HEK293 (cell line): Measurements from ENCODE around the gene ACTR1B.

Source experiments
- GFI1B ChIP-seq: fragments of 450-650 bp; formaldehyde crosslinking; IDR thresholded peaks from 2 replicates; pipeline ENCODE4 v1.5.1; 2016; ENCODE audit warnings: missing biosample characterization, missing genetic modification characterization
- GLI4 ChIP-seq: fragments of 450-650 bp; formaldehyde crosslinking; IDR thresholded peaks from 2 replicates; pipeline ENCODE4 v1.5.1; 2016; ENCODE audit warnings: missing biosample characterization, missing genetic modification characterization
- PBX3 ChIP-seq: sonication (generic); formaldehyde crosslinking; IDR thresholded peaks from 2 replicates; pipeline ENCODE4 v1.8.1; 2022; ENCODE audit warnings: mild to moderate bottlenecking, moderate library complexity, missing genetic modification reagents
- SP7 ChIP-seq: fragments of 450-650 bp; formaldehyde crosslinking; IDR thresholded peaks from 2 replicates; pipeline ENCODE4 v1.5.1; 2016; ENCODE audit warnings: missing biosample characterization, missing genetic modification characterization
- YY1 ChIP-seq: fragments of 450-650 bp; formaldehyde crosslinking; IDR thresholded peaks from 2 replicates; pipeline ENCODE4 v1.5.1; 2018; ENCODE audit warnings: missing biosample characterization, missing genetic modification characterization
- ZNF174 ChIP-seq: fragments of 450-650 bp; formaldehyde crosslinking; IDR thresholded peaks from 2 replicates; pipeline ENCODE4 v1.5.0; 2017; ENCODE audit warnings: missing biosample characterization, mild to moderate bottlenecking, missing genetic modification characterization
- ZNF596 ChIP-seq: fragments of 450-650 bp; IDR thresholded peaks from 2 replicates; pipeline ENCODE4 v1.5.0; 2018; ENCODE audit warnings: missing biosample characterization, mild to moderate bottlenecking, missing genetic modification characterization, moderate library complexity
- TF ChIP-seq, protein P1 (sequence below): fragments of 450-650 bp; formaldehyde crosslinking; IDR thresholded peaks from 2 replicates; pipeline ENCODE4 v1.5.1; 2016; ENCODE audit warnings: missing biosample characterization, missing genetic modification characterization
- TF ChIP-seq, protein P2 (sequence below): fragments of 450-650 bp; formaldehyde crosslinking; IDR thresholded peaks from 2 replicates; pipeline ENCODE4 v1.5.1; 2016; ENCODE audit warnings: missing biosample characterization, missing genetic modification characterization

- TF ChIP-seq PBX3 (CRISPR knock-in tag), result no peak
- TF ChIP-seq SP7 (tag by site-specific recombination), result no peak
- TF ChIP-seq, protein P1, sequence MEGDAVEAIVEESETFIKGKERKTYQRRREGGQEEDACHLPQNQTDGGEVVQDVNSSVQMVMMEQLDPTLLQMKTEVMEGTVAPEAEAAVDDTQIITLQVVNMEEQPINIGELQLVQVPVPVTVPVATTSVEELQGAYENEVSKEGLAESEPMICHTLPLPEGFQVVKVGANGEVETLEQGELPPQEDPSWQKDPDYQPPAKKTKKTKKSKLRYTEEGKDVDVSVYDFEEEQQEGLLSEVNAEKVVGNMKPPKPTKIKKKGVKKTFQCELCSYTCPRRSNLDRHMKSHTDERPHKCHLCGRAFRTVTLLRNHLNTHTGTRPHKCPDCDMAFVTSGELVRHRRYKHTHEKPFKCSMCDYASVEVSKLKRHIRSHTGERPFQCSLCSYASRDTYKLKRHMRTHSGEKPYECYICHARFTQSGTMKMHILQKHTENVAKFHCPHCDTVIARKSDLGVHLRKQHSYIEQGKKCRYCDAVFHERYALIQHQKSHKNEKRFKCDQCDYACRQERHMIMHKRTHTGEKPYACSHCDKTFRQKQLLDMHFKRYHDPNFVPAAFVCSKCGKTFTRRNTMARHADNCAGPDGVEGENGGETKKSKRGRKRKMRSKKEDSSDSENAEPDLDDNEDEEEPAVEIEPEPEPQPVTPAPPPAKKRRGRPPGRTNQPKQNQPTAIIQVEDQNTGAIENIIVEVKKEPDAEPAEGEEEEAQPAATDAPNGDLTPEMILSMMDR (tag by site-specific recombination), result no peak
- no peak for TF ChIP-seq GLI4 (tag by site-specific recombination)
- TF ChIP-seq, protein P2, sequence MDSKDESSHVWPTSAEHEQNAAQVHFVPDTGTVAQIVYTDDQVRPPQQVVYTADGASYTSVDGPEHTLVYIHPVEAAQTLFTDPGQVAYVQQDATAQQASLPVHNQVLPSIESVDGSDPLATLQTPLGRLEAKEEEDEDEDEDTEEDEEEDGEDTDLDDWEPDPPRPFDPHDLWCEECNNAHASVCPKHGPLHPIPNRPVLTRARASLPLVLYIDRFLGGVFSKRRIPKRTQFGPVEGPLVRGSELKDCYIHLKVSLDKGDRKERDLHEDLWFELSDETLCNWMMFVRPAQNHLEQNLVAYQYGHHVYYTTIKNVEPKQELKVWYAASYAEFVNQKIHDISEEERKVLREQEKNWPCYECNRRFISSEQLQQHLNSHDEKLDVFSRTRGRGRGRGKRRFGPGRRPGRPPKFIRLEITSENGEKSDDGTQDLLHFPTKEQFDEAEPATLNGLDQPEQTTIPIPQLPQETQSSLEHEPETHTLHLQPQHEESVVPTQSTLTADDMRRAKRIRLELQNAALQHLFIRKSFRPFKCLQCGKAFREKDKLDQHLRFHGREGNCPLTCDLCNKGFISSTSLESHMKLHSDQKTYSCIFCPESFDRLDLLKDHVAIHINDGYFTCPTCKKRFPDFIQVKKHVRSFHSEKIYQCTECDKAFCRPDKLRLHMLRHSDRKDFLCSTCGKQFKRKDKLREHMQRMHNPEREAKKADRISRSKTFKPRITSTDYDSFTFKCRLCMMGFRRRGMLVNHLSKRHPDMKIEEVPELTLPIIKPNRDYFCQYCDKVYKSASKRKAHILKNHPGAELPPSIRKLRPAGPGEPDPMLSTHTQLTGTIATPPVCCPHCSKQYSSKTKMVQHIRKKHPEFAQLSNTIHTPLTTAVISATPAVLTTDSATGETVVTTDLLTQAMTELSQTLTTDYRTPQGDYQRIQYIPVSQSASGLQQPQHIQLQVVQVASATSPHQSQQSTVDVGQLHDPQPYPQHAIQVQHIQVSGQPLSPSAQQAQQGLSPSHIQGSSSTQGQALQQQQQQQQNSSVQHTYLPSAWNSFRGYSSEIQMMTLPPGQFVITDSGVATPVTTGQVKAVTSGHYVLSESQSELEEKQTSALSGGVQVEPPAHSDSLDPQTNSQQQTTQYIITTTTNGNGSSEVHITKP (tag by site-specific recombination), result no peak
- no peak for TF ChIP-seq YY1 (tag by site-specific recombination)
- no peak for TF ChIP-seq ZNF596 (tag by site-specific recombination)
- no peak for TF ChIP-seq GFI1B (tag by site-specific recombination)
- TF ChIP-seq ZNF174 (tag by site-specific recombination), result no peak
Measured at GRCh38 chr2:97703741-97704140, 39.9 kb upstream of the ACTR1B start.
